Adrenal gland (tissue), 5 donors: Measurements from ENCODE around the gene RASA4B.
"Not testable (repeated sequence)": the region's sequence is repeated elsewhere in the genome, so short reads cannot be mapped to it uniquely, and the experiment has no call there.

ENCODE experiments used
- POLR2A ChIP-seq, 2 donors: fragments of 450-650 bp; IDR thresholded peaks; one replicate each; pipeline ENCODE4 v1.6.1; 2017; ENCODE audit warnings: antibody characterized with exemption in 2 of 2, mild to moderate bottlenecking in 2 of 2, moderate library complexity in 1 of 2
- TF ChIP-seq, protein P1 (sequence below), 6 experiments: fragments of 450-650 bp in 4 of 6; fragments of 200-600 bp in 2 of 6; sonication (generic) in 1 of 6; IDR thresholded peaks; 1 replicate in 5 of 6; 2 replicates in 1 of 6; pipeline versions ENCODE4 v1.5.1 to v1.8.0; 2016 to 2021; ENCODE audit warnings: antibody characterized with exemption in 6 of 6, mild to moderate bottlenecking in 2 of 6, moderate library complexity in 1 of 6
- donor health status: DM: no; HTN: no; CAD: no.

DNA sequence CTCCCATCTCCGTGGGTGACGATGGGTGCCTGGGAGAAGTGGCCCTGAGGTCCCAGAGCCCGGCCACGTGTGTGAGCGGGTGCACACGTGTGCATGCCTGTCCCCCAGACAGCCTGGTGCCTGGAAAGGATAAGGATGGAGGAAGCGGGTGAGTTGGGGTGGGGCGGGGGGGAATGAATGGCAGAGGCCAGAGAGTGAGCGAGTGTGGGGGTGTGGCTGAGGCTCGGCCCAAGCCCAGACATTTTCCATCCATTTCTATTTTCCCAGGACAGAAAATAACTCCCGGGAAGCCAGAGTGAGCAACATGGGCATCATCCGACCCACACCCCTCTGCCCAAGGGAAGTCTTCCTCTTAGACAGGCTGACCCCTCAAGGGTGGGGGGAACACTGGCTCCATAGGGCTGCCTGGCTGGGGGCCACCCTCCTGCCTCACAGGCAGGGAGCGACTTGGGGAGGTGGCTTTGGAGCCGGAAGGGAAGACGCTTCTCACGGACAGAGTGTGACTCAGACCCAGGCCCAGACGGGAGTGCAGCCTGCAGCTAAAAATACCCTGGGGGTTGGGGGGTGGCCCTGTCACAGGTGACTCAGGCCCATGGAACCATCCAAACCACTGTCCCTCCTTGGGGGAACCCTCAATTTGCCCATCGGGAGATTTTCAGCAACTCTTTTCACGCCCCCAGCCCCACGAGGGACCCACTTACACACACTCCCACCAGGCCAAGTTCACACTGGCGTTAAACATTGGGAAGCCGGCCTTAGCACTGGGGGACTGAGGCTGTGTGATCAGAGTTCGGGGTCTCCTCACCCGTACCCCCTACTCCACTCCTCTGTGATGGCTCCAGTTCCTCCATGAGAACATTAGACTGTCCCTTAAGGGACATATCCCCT lies 12.0 kb downstream of the RASA4B start:
- TF ChIP-seq, protein P1, sequence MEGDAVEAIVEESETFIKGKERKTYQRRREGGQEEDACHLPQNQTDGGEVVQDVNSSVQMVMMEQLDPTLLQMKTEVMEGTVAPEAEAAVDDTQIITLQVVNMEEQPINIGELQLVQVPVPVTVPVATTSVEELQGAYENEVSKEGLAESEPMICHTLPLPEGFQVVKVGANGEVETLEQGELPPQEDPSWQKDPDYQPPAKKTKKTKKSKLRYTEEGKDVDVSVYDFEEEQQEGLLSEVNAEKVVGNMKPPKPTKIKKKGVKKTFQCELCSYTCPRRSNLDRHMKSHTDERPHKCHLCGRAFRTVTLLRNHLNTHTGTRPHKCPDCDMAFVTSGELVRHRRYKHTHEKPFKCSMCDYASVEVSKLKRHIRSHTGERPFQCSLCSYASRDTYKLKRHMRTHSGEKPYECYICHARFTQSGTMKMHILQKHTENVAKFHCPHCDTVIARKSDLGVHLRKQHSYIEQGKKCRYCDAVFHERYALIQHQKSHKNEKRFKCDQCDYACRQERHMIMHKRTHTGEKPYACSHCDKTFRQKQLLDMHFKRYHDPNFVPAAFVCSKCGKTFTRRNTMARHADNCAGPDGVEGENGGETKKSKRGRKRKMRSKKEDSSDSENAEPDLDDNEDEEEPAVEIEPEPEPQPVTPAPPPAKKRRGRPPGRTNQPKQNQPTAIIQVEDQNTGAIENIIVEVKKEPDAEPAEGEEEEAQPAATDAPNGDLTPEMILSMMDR (IDR thresholded peaks at IDR 0.05), result not testable (repeated sequence)
- not testable (repeated sequence) for TF ChIP-seq POLR2A (IDR thresholded peaks at IDR 0.05)
